Measurements from ENCODE around the gene RPS6KA4. TPM values are rescaled to one million over a fixed set of nuclear protein-coding genes. Genes with fewer than 3 reads are reported as not detected.
A peak's percentile ranks its signal among the peaks of the same experiment; 100 is the strongest.
"Not testable (repeated sequence)": the region's sequence is repeated elsewhere in the genome, so short reads cannot be mapped to it uniquely, and the experiment has no call there.

RPS6KA4 gene
- total RNA-seq, 2 experiments from 2014 or later: 7.3 to 9.2 TPM

GRCh38 chr11:64415996-64416728 lies 57.2 kb downstream of the RPS6KA4 start:
- ATAC-seq (ENCODE audit: poor library complexity) (no peak), DNase-seq (peak in 1 of 14 experiments; percentile 12)
- Histone ChIP-seq H3K36me3 (ENCODE audit: insufficient read depth, low read length) (no peaks in the 10 kb centered on the region), H3K9me3 (ENCODE audit: control insufficient read depth in 1 of 2, insufficient read depth in 1 of 2, low read length in 2 of 2) (peaks cover 0 to 6% of the 10 kb centered on the region in 2 experiments), H3K27ac (ENCODE audit: low read depth in 1 of 2, low read length in 2 of 2) (no peak overlapping the region), H3K27me3 (ENCODE audit: control insufficient read depth in 1 of 2, insufficient read depth in 2 of 2, low read length in 2 of 2) (no peaks in the 10 kb centered on the region), H3K4me1 (ENCODE audit: insufficient read depth, low read length) (peaks cover 4% of the 10 kb centered on the region), H3K4me3 (ENCODE audit: low read length) (no peak overlapping the region)
- Mint-ChIP-seq H3K27me3 (peaks cover 3% of the 10 kb centered on the region), H3K4me1 (ENCODE audit: low read depth) (no peaks in the 10 kb centered on the region), H3K36me3 (ENCODE audit: low read depth) (no peaks in the 10 kb centered on the region), H3K9me3 (no peaks in the 10 kb centered on the region), H3K27ac (no peak overlapping the region), H3K4me3 (no peak overlapping the region)
- CTCF ChIA-PET: no interaction called here
- intact Hi-C loops (cut with DNase I, micrococcal nuclease): no loop called here
- POLR2A ChIA-PET: no interaction called here
- no peak for TF ChIP-seq CTCF (IDR thresholded peaks at IDR 0.05)

- intact Hi-C loops (cut with DNase I, micrococcal nuclease); H3K27me3 ChIP-seq (ENCODE audit: control insufficient read depth in 1 of 2, insufficient read depth in 2 of 2, low read length in 2 of 2); H3K4me1 Mint-ChIP-seq (ENCODE audit: low read depth); H3K27me3 Mint-ChIP-seq; H3K27ac ChIP-seq (ENCODE audit: low read depth in 1 of 2, low read length in 2 of 2); H3K4me3 ChIP-seq (ENCODE audit: low read length); CTCF ChIA-PET; H3K9me3 ChIP-seq (ENCODE audit: control insufficient read depth in 1 of 2, insufficient read depth in 1 of 2, low read length in 2 of 2); H3K9me3 Mint-ChIP-seq; POLR2A ChIA-PET; H3K27ac Mint-ChIP-seq; DNase-seq; ATAC-seq (ENCODE audit: poor library complexity); H3K36me3 ChIP-seq (ENCODE audit: insufficient read depth, low read length); H3K4me3 Mint-ChIP-seq; H3K4me1 ChIP-seq (ENCODE audit: insufficient read depth, low read length); H3K36me3 Mint-ChIP-seq (ENCODE audit: low read depth): not testable (repeated sequence)
Measured at GRCh38 chr11:64418233-64418632, 59.3 kb downstream of the RPS6KA4 start.

DNA sequence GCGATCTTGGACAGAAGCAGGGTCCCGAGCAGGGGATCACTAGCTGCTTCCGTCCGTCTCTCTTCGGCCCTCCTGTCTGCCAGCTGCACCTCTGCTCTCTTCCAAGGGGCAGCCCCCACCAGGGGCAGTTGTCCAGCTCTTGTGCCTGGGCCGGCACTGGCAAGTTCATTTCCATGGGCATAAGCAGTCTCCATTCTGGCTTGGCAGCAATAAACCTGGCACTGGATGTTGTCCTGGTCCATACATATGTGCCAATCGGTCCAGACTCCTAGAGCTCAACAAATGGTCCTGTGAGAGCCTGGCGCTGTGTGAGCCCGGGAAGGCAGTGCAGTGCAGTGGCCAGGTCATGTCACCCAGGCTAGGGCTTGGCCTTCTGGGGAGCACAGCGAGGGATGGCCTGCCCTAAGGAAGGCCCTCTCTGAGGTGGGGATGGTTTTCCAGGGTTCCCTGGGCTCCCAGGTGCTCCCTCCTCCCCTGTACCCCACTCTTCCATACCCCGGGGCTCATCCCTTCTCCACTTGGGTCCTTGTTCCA lies 60.4 kb downstream of the RPS6KA4 start:
- TF ChIP-seq CTCF (IDR thresholded peaks at IDR 0.05): no peak
- Histone ChIP-seq H3K36me3 (ENCODE audit: insufficient read depth, low read length) (no peaks in the 10 kb centered on the region), H3K27ac (ENCODE audit: low read depth in 1 of 2, low read length in 2 of 2) (no peak overlapping the region), H3K9me3 (ENCODE audit: control insufficient read depth in 1 of 2, insufficient read depth in 1 of 2, low read length in 2 of 2) (peaks cover 0 to 6% of the 10 kb centered on the region in 2 experiments), H3K27me3 (ENCODE audit: control insufficient read depth in 1 of 2, insufficient read depth in 2 of 2, low read length in 2 of 2) (no peaks in the 10 kb centered on the region), H3K4me3 (ENCODE audit: low read length) (no peak overlapping the region), H3K4me1 (ENCODE audit: insufficient read depth, low read length) (peaks cover 4% of the 10 kb centered on the region)
- no peaks in the 10 kb centered on the region for H3K4me1 Mint-ChIP-seq (ENCODE audit: low read depth)
- no peak for ATAC-seq (ENCODE audit: poor library complexity)
- ChIA-PET CTCF (no interaction called here), POLR2A (no interaction called here)
- no peak overlapping the region for H3K4me3 Mint-ChIP-seq
- H3K9me3 Mint-ChIP-seq: peaks cover 3% of the 10 kb centered on the region
- intact Hi-C loops (cut with DNase I, micrococcal nuclease): no loop called here
- H3K36me3 Mint-ChIP-seq (ENCODE audit: low read depth): no peaks in the 10 kb centered on the region
- no peak overlapping the region for H3K27ac Mint-ChIP-seq
- no peak for DNase-seq
- H3K27me3 Mint-ChIP-seq: no peaks in the 10 kb centered on the region
